Neutrophil (primary cell): ENCODE data around the gene FLT1.
A peak's percentile ranks its signal among the peaks of the same experiment; 100 is the strongest.

Experiments
- H3K27ac ChIP-seq: fragments of 200-600 bp; sonication (generic); 2 replicates; pipeline ENCODE4 v1.5.1; 2016; ENCODE audit warnings: mild to moderate bottlenecking, moderate library complexity
- H3K27me3 ChIP-seq: fragments of 200-600 bp; sonication (generic); 2 replicates; pipeline ENCODE4 v1.6.0; 2016; ENCODE audit warnings: mild to moderate bottlenecking
- H3K36me3 ChIP-seq: fragments of 200-600 bp; sonication (generic); 2 replicates; pipeline ENCODE4 v1.5.1; 2017
- H3K4me1 ChIP-seq, 2 experiments: fragments of 200-600 bp in 1 of 2; sonication (generic) in 1 of 2; 1 replicate in 1 of 2; 2 replicates in 1 of 2; pipeline versions ENCODE4 v1.5.1 to v1.6.1; 2013 to 2016; ENCODE audit warnings: low read depth in 1 of 2, low read length in 1 of 2, mild to moderate bottlenecking in 1 of 2, moderate library complexity in 1 of 2; ENCODE audit not compliant: control insufficient read depth in 1 of 2, insufficient read depth in 1 of 2
- H3K4me3 ChIP-seq, 2 experiments: fragments of 200-600 bp in 1 of 2; sonication (generic) in 1 of 2; 1 replicate in 1 of 2; 2 replicates in 1 of 2; pipeline ENCODE4 v1.5.1; 2013 to 2016; ENCODE audit warnings: low read depth in 1 of 2, low read length in 1 of 2, mild to moderate bottlenecking in 1 of 2, moderate library complexity in 1 of 2
- H3K9me3 ChIP-seq: fragments of 200-600 bp; sonication (generic); 2 replicates; pipeline ENCODE4 v1.5.1; 2016
- CTCF ChIP-seq: fragments of 200-600 bp; sonication (generic); IDR thresholded peaks from 2 replicates; pipeline ENCODE4 v1.5.1; 2016; ENCODE audit warnings: antibody characterized with exemption

The FLT1 gene

GRCh38 chr13:28535734-28536133 is 40.8 kb upstream of the FLT1 start:
- Histone ChIP-seq H3K36me3 (no peaks in the 10 kb centered on the region), H3K4me3 (no peak overlapping the region), H3K27ac (no peak overlapping the region), H3K4me1 (peaks cover 18 to 23% of the 10 kb centered on the region in 2 experiments), H3K9me3 (peaks cover 10% of the 10 kb centered on the region), H3K27me3 (peaks cover 84% of the 10 kb centered on the region)
- no peak for TF ChIP-seq CTCF

GRCh38 chr13:28534801-28535200 is 39.9 kb upstream of the FLT1 start:
- H3K4me1 ChIP-seq, result peaks cover 21 to 31% of the 10 kb centered on the region in 2 experiments
- peaks cover 10% of the 10 kb centered on the region for H3K9me3 ChIP-seq
- no peak overlapping the region for H3K27ac ChIP-seq
- H3K27me3 ChIP-seq, result peaks cover 90% of the 10 kb centered on the region
- no peaks in the 10 kb centered on the region for H3K36me3 ChIP-seq
- H3K4me3 ChIP-seq, result no peak overlapping the region
- TF ChIP-seq CTCF, result no peak

- TF ChIP-seq CTCF, result no peak
- Histone ChIP-seq H3K27me3 (peaks cover 96% of the 10 kb centered on the region), H3K9me3 (peaks cover 10% of the 10 kb centered on the region), H3K27ac (no peak overlapping the region), H3K36me3 (no peaks in the 10 kb centered on the region), H3K4me1 (peaks cover 23 to 33% of the 10 kb centered on the region in 2 experiments), H3K4me3 (no peak overlapping the region)
Observed at GRCh38 chr13:28534210-28534609, 39.3 kb upstream of the FLT1 start.

- Histone ChIP-seq H3K9me3 (peaks cover 10% of the 10 kb centered on the region), H3K4me1 (peaks cover 23 to 37% of the 10 kb centered on the region in 2 experiments), H3K36me3 (no peaks in the 10 kb centered on the region), H3K27ac (no peak overlapping the region), H3K27me3 (peaks cover 99% of the 10 kb centered on the region), H3K4me3 (no peak overlapping the region)
- TF ChIP-seq CTCF, result no peak
Observed at GRCh38 chr13:28533441-28534166, 38.7 kb upstream of the FLT1 start.

GRCh38 chr13:28533125-28533436 is 38.2 kb upstream of the FLT1 start:
- peaks cover 10% of the 10 kb centered on the region for H3K9me3 ChIP-seq
- H3K27ac ChIP-seq, result no peak overlapping the region
- H3K4me1 ChIP-seq, result peaks cover 27 to 42% of the 10 kb centered on the region in 2 experiments
- H3K27me3 ChIP-seq, result peaks cover 99% of the 10 kb centered on the region
- H3K4me3 ChIP-seq, result peak overlapping the region in 1 of 2 experiments; percentile 51
- no peak for TF ChIP-seq CTCF
- no peaks in the 10 kb centered on the region for H3K36me3 ChIP-seq
